Stomach (tissue), 4 donors: Measurements from ENCODE around the gene ST6GALNAC5.
A peak's percentile ranks its signal among the peaks of the same experiment; 100 is the strongest.

Experiments used
- EP300 ChIP-seq: sonication (generic); formaldehyde crosslinking; IDR thresholded peaks from one replicate; pipeline ENCODE4 v1.6.1; 2017; ENCODE audit warnings: antibody characterized with exemption
- POLR2A ChIP-seq, 4 donors: fragments of 450-650 bp; IDR thresholded peaks; one replicate each; pipeline ENCODE4 v1.6.1; 2016; ENCODE audit warnings: antibody characterized with exemption in 4 of 4, control low read depth in 2 of 4, mild to moderate bottlenecking in 1 of 4, moderate library complexity in 1 of 4
- POLR2AphosphoS5 ChIP-seq, 3 donors: sonication (generic); formaldehyde crosslinking; IDR thresholded peaks; one replicate each; pipeline ENCODE4 v1.6.1; 2016; ENCODE audit warnings: antibody characterized with exemption in 3 of 3
- TF ChIP-seq, protein P1 (sequence below), 7 experiments: fragments of 450-650 bp in 4 of 7; fragments of 200-600 bp in 3 of 7; sonication (generic) in 3 of 7; IDR thresholded peaks; one replicate each; pipeline ENCODE4 v1.5.1; 2016 to 2019; ENCODE audit warnings: antibody characterized with exemption in 7 of 7, control low read depth in 2 of 7, mild to moderate bottlenecking in 1 of 7

DNA sequence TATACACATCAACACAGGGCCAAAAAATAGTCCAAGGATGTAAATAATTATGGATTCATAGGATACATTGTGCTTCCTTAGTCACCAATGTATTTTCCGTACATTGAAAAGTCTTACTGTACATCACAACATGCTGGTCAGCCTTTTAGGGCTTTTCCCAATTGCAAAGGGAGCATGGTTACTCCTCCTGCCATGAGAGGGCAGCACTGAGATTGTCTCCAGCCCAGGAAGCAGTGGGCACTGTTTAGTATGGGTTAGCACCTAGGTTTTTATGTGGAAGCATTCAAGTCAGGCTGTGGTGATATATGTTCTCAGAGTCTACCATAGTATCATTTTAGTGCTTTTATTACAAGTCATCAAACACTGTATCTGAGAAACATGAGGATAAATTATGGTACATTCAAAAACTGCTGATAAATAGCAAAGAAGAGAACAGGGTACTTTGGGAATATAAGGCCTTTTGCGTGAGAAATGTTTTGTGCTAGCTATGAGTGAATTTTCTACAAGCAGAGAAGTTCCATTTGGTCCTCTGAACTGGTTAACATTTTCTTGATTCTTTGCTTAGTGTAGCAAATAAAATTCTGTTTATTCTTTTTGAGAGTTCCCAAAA is 34.0 kb downstream of the ST6GALNAC5 start:
- no peak for TF ChIP-seq POLR2A (IDR thresholded peaks at IDR 0.05)
- TF ChIP-seq, protein P1, sequence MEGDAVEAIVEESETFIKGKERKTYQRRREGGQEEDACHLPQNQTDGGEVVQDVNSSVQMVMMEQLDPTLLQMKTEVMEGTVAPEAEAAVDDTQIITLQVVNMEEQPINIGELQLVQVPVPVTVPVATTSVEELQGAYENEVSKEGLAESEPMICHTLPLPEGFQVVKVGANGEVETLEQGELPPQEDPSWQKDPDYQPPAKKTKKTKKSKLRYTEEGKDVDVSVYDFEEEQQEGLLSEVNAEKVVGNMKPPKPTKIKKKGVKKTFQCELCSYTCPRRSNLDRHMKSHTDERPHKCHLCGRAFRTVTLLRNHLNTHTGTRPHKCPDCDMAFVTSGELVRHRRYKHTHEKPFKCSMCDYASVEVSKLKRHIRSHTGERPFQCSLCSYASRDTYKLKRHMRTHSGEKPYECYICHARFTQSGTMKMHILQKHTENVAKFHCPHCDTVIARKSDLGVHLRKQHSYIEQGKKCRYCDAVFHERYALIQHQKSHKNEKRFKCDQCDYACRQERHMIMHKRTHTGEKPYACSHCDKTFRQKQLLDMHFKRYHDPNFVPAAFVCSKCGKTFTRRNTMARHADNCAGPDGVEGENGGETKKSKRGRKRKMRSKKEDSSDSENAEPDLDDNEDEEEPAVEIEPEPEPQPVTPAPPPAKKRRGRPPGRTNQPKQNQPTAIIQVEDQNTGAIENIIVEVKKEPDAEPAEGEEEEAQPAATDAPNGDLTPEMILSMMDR (IDR thresholded peaks at IDR 0.05), result peak in 4 of 7 experiments; percentile 20 to 39 (median 34)
- TF ChIP-seq POLR2AphosphoS5 (IDR thresholded peaks at IDR 0.05), result no peak
- no peak for TF ChIP-seq EP300
